Hepatocyte (in vitro differentiated cells): ENCODE measurements around the gene MED9.

ENCODE experiments used
- CTCF ChIP-seq: fragments of 200-600 bp; sonication (generic); IDR thresholded peaks from 2 replicates; pipeline ENCODE4 v1.5.1; 2016; ENCODE audit warnings: antibody characterized with exemption, mild to moderate bottlenecking; ENCODE audit not compliant: poor library complexity
- EZH2 ChIP-seq: fragments of 200-600 bp; sonication (generic); IDR thresholded peaks from 2 replicates; pipeline ENCODE4 v1.6.1; 2016; ENCODE audit warnings: antibody characterized with exemption, mild to moderate bottlenecking, borderline replicate concordance

GRCh38 chr17:17447264-17447663 lies 29.5 kb upstream of the MED9 start:
- TF ChIP-seq CTCF (no peak), EZH2 (no peak)
